GM12878 (cell line): ENCODE data around the gene RFX3.

Experiments
- EP300 ChIP-seq, 2 experiments: fragments of 150-350 bp in 1 of 2; IDR thresholded peaks; 2 replicates each; pipeline ENCODE4 v1.6.1; 2011 to 2012; ENCODE audit warnings: low read depth in 2 of 2, low read length in 2 of 2, borderline replicate concordance in 1 of 2, improper control_type of control experiment in 1 of 2, inconsistent platforms in 1 of 2; ENCODE audit not compliant: control insufficient read depth in 1 of 2
- EZH2 ChIP-seq: IDR thresholded peaks from 2 replicates; pipeline ENCODE4 v1.6.1; 2012; ENCODE audit warnings: low read depth, mild to moderate bottlenecking, control low read depth, inconsistent platforms, low read length, borderline replicate concordance; ENCODE audit not compliant: control insufficient read depth
- PML ChIP-seq: IDR thresholded peaks from 2 replicates; pipeline ENCODE4 v1.6.1; 2012; ENCODE audit warnings: low read length, inconsistent platforms
- POLR2AphosphoS5 ChIP-seq: IDR thresholded peaks from 2 replicates; pipeline ENCODE4 v1.6.1; 2011; ENCODE audit warnings: mild to moderate bottlenecking, low read length, inconsistent platforms
- RCOR1 ChIP-seq: conservative IDR thresholded peaks from 2 replicates; pipeline ENCODE4 v1.6.1; 2012; ENCODE audit warnings: low read depth, low read length, improper control_type of control experiment
- TF ChIP-seq, protein P1 (sequence below): IDR thresholded peaks from 2 replicates; pipeline ENCODE4 v1.6.1; 2012; ENCODE audit warnings: low read length, inconsistent platforms
- TF ChIP-seq, protein P2 (sequence below): fragments of 450-650 bp; IDR thresholded peaks from 2 replicates; pipeline ENCODE4 v1.6.1; 2018; ENCODE audit warnings: borderline replicate concordance, mild to moderate bottlenecking; ENCODE audit not compliant: partially characterized antibody

DNA sequence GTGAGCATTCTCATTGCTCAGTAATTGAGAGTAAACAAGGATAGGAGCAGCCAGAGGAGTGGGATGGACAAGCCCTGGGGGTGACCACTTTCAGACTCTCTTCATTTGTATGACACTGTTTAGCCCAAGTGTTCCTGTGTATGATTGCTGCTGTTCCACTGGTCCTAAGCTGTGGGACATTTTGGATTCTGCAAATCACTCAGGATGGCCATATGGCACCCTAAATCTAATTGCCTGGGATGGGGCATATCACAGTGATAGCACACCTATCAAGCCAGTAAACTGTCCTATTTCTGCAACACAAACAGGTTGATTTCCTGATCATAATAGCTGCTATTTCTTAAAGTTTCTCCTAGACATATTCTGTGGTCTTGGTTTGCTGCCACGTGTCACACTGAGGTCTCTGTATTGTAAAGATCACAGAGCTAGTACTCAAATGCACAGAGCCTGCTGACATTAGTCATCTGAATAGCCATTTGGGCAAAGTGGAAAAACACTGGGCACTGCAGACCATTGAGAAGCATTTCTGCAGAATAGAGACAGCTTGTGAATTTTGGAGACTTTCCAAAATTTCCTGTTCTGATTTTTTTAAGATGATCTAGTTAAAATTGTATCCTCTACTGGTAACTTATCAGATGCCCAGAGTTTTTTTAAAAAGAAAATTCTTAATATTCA lies 320.2 kb downstream of the RFX3 start:
- TF ChIP-seq PML (no peak), RCOR1 (no peak), EZH2 (no peak), EP300 (IDR thresholded peaks at IDR 0.05; ENCODE audit: borderline replicate concordance in 1 of 2, control insufficient read depth in 1 of 2, low read depth in 2 of 2, low read length in 2 of 2) (no peak), POLR2AphosphoS5 (no peak)
- TF ChIP-seq, protein P1, sequence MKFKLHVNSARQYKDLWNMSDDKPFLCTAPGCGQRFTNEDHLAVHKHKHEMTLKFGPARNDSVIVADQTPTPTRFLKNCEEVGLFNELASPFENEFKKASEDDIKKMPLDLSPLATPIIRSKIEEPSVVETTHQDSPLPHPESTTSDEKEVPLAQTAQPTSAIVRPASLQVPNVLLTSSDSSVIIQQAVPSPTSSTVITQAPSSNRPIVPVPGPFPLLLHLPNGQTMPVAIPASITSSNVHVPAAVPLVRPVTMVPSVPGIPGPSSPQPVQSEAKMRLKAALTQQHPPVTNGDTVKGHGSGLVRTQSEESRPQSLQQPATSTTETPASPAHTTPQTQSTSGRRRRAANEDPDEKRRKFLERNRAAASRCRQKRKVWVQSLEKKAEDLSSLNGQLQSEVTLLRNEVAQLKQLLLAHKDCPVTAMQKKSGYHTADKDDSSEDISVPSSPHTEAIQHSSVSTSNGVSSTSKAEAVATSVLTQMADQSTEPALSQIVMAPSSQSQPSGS: no peak
- TF ChIP-seq, protein P2, sequence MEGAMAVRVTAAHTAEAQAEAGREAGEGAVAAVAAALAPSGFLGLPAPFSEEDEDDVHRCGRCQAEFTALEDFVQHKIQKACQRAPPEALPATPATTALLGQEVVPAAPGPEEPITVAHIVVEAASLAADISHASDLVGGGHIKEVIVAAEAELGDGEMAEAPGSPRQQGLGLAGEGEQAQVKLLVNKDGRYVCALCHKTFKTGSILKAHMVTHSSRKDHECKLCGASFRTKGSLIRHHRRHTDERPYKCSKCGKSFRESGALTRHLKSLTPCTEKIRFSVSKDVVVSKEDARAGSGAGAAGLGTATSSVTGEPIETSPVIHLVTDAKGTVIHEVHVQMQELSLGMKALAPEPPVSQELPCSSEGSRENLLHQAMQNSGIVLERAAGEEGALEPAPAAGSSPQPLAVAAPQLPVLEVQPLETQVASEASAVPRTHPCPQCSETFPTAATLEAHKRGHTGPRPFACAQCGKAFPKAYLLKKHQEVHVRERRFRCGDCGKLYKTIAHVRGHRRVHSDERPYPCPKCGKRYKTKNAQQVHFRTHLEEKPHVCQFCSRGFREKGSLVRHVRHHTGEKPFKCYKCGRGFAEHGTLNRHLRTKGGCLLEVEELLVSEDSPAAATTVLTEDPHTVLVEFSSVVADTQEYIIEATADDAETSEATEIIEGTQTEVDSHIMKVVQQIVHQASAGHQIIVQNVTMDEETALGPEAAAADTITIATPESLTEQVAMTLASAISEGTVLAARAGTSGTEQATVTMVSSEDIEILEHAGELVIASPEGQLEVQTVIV: no peak
